ENCODE results near the gene ABHD10.

The ABHD10 gene

DNA sequence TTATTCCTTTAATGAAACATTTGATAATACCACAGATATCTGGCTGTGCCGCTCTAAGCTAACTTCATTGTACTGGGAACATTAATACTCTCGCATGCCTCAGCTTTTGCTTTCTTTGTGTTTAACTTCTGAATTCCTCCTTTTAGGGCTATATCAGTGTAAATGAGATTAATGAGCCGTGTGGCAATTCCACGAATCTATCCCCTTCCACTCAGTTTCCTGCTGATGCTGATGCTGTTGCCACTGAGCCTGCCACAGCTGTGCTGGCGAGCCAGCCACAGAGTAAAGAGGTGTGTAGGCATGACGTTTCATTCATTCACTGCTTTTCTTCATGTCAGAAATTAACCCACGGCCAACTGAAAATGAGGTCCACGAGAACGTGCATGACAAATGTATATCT, 30.0 kb upstream of the ABHD10 start:
- Histone ChIP-seq H3K27me3 (replicated peaks; ENCODE audit: insufficient read depth, low read length) (no peaks in the 10 kb centered on the region), H3K36me3 (replicated peaks; ENCODE audit: insufficient read depth, low read length) (no peaks in the 10 kb centered on the region), H4K20me1 (ENCODE audit: insufficient read depth, low read length) (no peaks in the 10 kb centered on the region), H3K9ac (ENCODE audit: low read length) (no peak overlapping the region), H3K27ac (ENCODE audit: low read length) (no peak overlapping the region), H3K4me1 (ENCODE audit: low read length) (no peaks in the 10 kb centered on the region), H3K9me3 (replicated peaks; ENCODE audit: insufficient read depth, low read length) (no peaks in the 10 kb centered on the region), H3K4me2 (ENCODE audit: low read depth, low read length) (no peak overlapping the region), H3K9me2 (replicated peaks; ENCODE audit: insufficient read depth, low read length) (no peaks in the 10 kb centered on the region), H3K79me2 (ENCODE audit: low read length) (no peaks in the 10 kb centered on the region), H3K4me3 (ENCODE audit: low read length) (no peak overlapping the region), H3F3A (ENCODE audit: insufficient read depth, low read length) (no peaks in the 10 kb centered on the region), H2AFZ (ENCODE audit: low read length) (no peak overlapping the region)
- no peak for DNase-seq
- no peak for TF ChIP-seq EZH2 (optimal IDR thresholded peaks at IDR 0.05; ENCODE audit: low read depth, low read length)
- TF ChIP-seq EZH2phosphoT487 (IDR thresholded peaks at IDR 0.05; ENCODE audit: low read length), result no peak
- TF ChIP-seq, protein P1, sequence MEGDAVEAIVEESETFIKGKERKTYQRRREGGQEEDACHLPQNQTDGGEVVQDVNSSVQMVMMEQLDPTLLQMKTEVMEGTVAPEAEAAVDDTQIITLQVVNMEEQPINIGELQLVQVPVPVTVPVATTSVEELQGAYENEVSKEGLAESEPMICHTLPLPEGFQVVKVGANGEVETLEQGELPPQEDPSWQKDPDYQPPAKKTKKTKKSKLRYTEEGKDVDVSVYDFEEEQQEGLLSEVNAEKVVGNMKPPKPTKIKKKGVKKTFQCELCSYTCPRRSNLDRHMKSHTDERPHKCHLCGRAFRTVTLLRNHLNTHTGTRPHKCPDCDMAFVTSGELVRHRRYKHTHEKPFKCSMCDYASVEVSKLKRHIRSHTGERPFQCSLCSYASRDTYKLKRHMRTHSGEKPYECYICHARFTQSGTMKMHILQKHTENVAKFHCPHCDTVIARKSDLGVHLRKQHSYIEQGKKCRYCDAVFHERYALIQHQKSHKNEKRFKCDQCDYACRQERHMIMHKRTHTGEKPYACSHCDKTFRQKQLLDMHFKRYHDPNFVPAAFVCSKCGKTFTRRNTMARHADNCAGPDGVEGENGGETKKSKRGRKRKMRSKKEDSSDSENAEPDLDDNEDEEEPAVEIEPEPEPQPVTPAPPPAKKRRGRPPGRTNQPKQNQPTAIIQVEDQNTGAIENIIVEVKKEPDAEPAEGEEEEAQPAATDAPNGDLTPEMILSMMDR (IDR thresholded peaks at IDR 0.05; ENCODE audit: low read length), result no peak

DNA sequence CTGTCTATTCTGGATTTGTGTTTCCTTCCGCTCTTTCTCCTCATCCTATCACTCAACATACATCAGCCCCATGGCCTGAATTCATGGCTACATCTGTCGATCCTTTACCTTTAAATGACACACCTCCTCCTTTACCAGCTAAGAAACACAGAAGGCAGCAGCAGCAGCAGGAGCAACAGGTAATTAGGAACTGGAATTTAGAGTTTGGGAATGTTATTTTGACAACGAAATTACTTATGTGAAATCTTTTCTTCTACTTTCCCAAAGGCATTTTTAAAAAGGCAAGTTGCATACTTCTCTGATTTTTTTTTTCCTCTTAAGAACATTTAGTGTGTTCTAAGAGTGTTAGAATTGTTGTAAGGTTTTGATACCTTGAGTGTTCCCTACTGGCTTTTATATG, 29.1 kb upstream of the ABHD10 start:
- H3K27me3 ChIP-seq (replicated peaks; ENCODE audit: insufficient read depth, low read length), result no peaks in the 10 kb centered on the region
- H3K9ac ChIP-seq (ENCODE audit: low read length), result no peak overlapping the region
- H3K9me2 ChIP-seq (replicated peaks; ENCODE audit: insufficient read depth, low read length), result no peaks in the 10 kb centered on the region
- no peaks in the 10 kb centered on the region for H3K4me1 ChIP-seq (ENCODE audit: low read length)
- no peak for TF ChIP-seq EZH2phosphoT487 (IDR thresholded peaks at IDR 0.05; ENCODE audit: low read length)
- TF ChIP-seq, protein P1 (IDR thresholded peaks at IDR 0.05; ENCODE audit: low read length), result no peak
- TF ChIP-seq EZH2 (optimal IDR thresholded peaks at IDR 0.05; ENCODE audit: low read depth, low read length), result no peak
- DNase-seq, result no peak
- no peak overlapping the region for H3K4me2 ChIP-seq (ENCODE audit: low read depth, low read length)
- no peaks in the 10 kb centered on the region for H3F3A ChIP-seq (ENCODE audit: insufficient read depth, low read length)
- H3K9me3 ChIP-seq (replicated peaks; ENCODE audit: insufficient read depth, low read length), result no peaks in the 10 kb centered on the region
- H3K36me3 ChIP-seq (replicated peaks; ENCODE audit: insufficient read depth, low read length), result no peaks in the 10 kb centered on the region
- H3K27ac ChIP-seq (ENCODE audit: low read length), result no peak overlapping the region
- H2AFZ ChIP-seq (ENCODE audit: low read length), result no peak overlapping the region
- H3K4me3 ChIP-seq (ENCODE audit: low read length), result no peak overlapping the region
- no peaks in the 10 kb centered on the region for H4K20me1 ChIP-seq (ENCODE audit: insufficient read depth, low read length)
- H3K79me2 ChIP-seq (ENCODE audit: low read length), result no peaks in the 10 kb centered on the region

DNA sequence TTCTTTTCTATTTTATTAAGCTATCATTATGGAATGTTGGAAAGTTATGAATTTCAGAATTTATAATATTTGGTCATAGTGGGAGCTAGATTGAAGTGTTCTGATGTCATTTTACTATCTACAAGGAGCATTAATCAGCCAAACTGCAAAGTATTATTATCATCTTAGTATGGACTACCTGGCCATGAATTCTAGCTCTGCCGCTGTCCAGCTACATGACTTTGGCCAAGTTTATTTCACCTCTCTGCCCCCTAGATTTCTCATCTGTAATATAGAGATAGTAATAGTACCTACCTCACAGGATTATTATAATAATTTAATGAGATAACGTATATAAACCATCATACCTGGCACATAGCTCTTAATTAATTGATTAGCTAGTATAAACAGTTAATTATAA, 27.8 kb upstream of the ABHD10 start:
- TF ChIP-seq EZH2phosphoT487 (IDR thresholded peaks at IDR 0.05; ENCODE audit: low read length) (no peak), EZH2 (optimal IDR thresholded peaks at IDR 0.05; ENCODE audit: low read depth, low read length) (no peak)
- TF ChIP-seq, protein P1 (IDR thresholded peaks at IDR 0.05; ENCODE audit: low read length), result no peak
- no peaks in the 10 kb centered on the region for H3K4me1 ChIP-seq (ENCODE audit: low read length)
- H3K4me3 ChIP-seq (ENCODE audit: low read length), result no peak overlapping the region
- no peaks in the 10 kb centered on the region for H3K27me3 ChIP-seq (replicated peaks; ENCODE audit: insufficient read depth, low read length)
- no peak for DNase-seq
- H3F3A ChIP-seq (ENCODE audit: insufficient read depth, low read length), result no peaks in the 10 kb centered on the region
- H2AFZ ChIP-seq (ENCODE audit: low read length), result no peak overlapping the region
- no peak overlapping the region for H3K9ac ChIP-seq (ENCODE audit: low read length)
- no peaks in the 10 kb centered on the region for H4K20me1 ChIP-seq (ENCODE audit: insufficient read depth, low read length)
- no peaks in the 10 kb centered on the region for H3K9me2 ChIP-seq (replicated peaks; ENCODE audit: insufficient read depth, low read length)
- H3K9me3 ChIP-seq (replicated peaks; ENCODE audit: insufficient read depth, low read length), result no peaks in the 10 kb centered on the region
- no peak overlapping the region for H3K27ac ChIP-seq (ENCODE audit: low read length)
- H3K79me2 ChIP-seq (ENCODE audit: low read length), result no peaks in the 10 kb centered on the region
- H3K4me2 ChIP-seq (ENCODE audit: low read depth, low read length), result no peak overlapping the region
- H3K36me3 ChIP-seq (replicated peaks; ENCODE audit: insufficient read depth, low read length), result no peaks in the 10 kb centered on the region
